ENCODE measurements around the gene DCANP1. TPM values are rescaled to one million over a fixed set of nuclear protein-coding genes. Genes with fewer than 3 reads are reported as not detected.

Gene DCANP1
- total and polyA plus RNA-seq, 10 of the 15 experiments (the other 5 are each of a cell fraction or from before 2014, with no cell fraction given) = 0.01 TPM; not detected in 9

- in situ Hi-C loops (cut with MboI) = no loop called here
- no TSS peak for BruUV-seq (replicated peaks)
- CTCF ChIA-PET = interaction anchor here (4.9 to 5.7 kb wide), 2 partner anchors 11 to 20 kb away, joined by 19 to 48 read pairs; no protein-coding TSS in a partner anchor
- H3K9ac ChIP-seq (ENCODE audit: control insufficient read depth, insufficient read depth, low read length) = no peak overlapping the region; the same call in 1 of the 2 replicates
- no peaks in the 10 kb centered on the region for H3K36me3 ChIP-seq (ENCODE audit: control insufficient read depth in 2 of 2, insufficient read depth in 2 of 2, low read length in 1 of 2)
- H3K4me2 ChIP-seq (ENCODE audit: control insufficient read depth, insufficient read depth) = peak overlapping the region; percentile 75
- WGBS (ENCODE audit: insufficient coverage, insufficient replicate concordance, low lambda C conversion rate, missing lambda C conversion rate) = 16% methylated on average over 7 of the region's 7 CpGs
- SMC1A ChIA-PET (ENCODE audit: uncharacterized antibody, unreplicated experiment) = interaction anchor here (2.0 kb wide), 1 partner anchor 12 kb away, joined by 4 read pairs; no protein-coding TSS in a partner anchor
- no peaks in the 10 kb centered on the region for H3K9me3 ChIP-seq (replicated peaks; ENCODE audit: control insufficient read depth, insufficient read depth, low read length)
- ATAC-seq (peak; percentile 67), FAIRE-seq (no peak), DNase-seq (ENCODE audit: low read depth, low spot score) (no peak)
- no peaks in the 10 kb centered on the region for H3K27me3 ChIP-seq (replicated peaks in 1 of 2; ENCODE audit: control insufficient read depth in 2 of 2, insufficient read depth in 2 of 2, low read length in 1 of 2)
- H3K27ac ChIP-seq (ENCODE audit: control insufficient read depth, insufficient read depth) = no peak overlapping the region; the same call in 1 of the 2 replicates
- intact Hi-C loops (cut with micrococcal nuclease; ENCODE audit: unreplicated experiment) = no loop called here
- H3K4me1 ChIP-seq (ENCODE audit: control insufficient read depth, insufficient read depth, low read length) = peaks cover 19% of the 10 kb centered on the region
- no peaks in the 10 kb centered on the region for H4K20me1 ChIP-seq (ENCODE audit: control insufficient read depth, insufficient read depth)
- TF ChIP-seq DPF2 (IDR thresholded peaks at IDR 0.05) = peak; percentile 60; the same call in 1 of the 2 replicates
- TF ChIP-seq PKNOX1 (IDR thresholded peaks at IDR 0.05) = no peak; the same call in 1 of the 2 replicates
- no peak for TF ChIP-seq FOXM1 (IDR thresholded peaks at IDR 0.05; ENCODE audit: low read depth, low read length)
- TF ChIP-seq ATF7 (IDR thresholded peaks at IDR 0.05; ENCODE audit: low read depth) = peak; percentile 36; the same call in 1 of the 2 replicates
- TF ChIP-seq NR2C2 (IDR thresholded peaks at IDR 0.05; ENCODE audit: borderline replicate concordance, control insufficient read depth, insufficient read length, low read depth) = no peak
- H3K4me3 ChIP-seq = no peak overlapping the region
- RAD21 ChIA-PET (ENCODE audit: unreplicated experiment) = interaction anchor here (1.5 kb wide), 1 partner anchor 12 kb away, joined by 4 read pairs; no protein-coding TSS in a partner anchor
- POLR2A ChIA-PET = no interaction called here
- no peaks in the 10 kb centered on the region for H3K79me2 ChIP-seq (ENCODE audit: control insufficient read depth, insufficient read depth, low read length)
- H2AFZ ChIP-seq (ENCODE audit: control insufficient read depth, low read depth, low read length) = peak overlapping the region; percentile 19
Observed at GRCh38 chr5:135436951-135437418, 10.2 kb downstream of the DCANP1 start.

Measured in GM12878 (cell line).